DND-41 (cell line): ENCODE measurements around the gene TNIP2.

Source experiments
- EZH2 ChIP-seq: IDR thresholded peaks from 3 replicates; pipeline ENCODE4 v1.6.1; 2012; ENCODE audit warnings: borderline replicate concordance, low read depth, mild to moderate bottlenecking, moderate library complexity, low read length, inconsistent platforms; ENCODE audit not compliant: severe bottlenecking
- TF ChIP-seq, protein P1 (sequence below): IDR thresholded peaks from 2 replicates; pipeline ENCODE4 v1.5.1; 2012; ENCODE audit warnings: borderline replicate concordance, low read length, moderate library complexity, mild to moderate bottlenecking; ENCODE audit not compliant: poor library complexity, severe bottlenecking; ENCODE audit errors: extremely low read depth

DNA sequence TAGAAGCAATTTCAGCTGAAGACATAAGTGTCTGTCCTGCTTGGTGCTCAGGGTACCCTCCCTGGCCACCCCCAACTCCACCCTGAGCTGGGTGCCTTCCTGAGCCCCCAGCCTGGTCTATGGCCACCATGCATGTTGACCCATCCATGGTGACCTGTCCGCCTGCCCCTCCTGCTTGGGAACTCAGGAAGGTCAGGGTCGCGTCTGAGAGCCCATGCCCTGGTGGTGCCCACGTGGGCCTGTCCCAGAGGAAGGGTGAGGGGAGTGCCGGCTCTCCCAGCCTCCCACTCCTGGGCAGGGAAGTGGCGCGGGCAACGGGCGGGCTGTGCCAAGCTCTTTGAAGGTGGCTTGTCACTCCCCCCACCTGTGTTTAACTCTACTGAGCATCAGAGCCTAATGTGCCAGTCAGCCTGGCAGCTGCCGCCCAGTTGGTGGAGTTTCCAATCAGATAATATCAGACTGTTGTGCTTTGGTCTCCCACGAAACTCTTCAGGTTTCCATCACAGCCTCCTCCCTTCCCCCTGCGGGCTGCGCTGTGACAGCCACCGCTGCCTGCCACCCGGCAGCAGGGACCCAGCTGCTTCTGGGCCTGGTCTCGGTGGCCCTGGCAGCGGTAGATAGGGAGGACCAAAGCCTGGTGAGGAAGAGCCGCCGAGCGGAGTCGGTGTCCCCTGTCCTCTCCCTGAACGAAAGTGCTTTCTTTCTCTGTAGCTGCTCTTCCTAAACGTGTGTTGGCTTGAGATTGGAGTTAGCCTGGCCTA lies 41.6 kb upstream of the TNIP2 start:
- TF ChIP-seq, protein P1, sequence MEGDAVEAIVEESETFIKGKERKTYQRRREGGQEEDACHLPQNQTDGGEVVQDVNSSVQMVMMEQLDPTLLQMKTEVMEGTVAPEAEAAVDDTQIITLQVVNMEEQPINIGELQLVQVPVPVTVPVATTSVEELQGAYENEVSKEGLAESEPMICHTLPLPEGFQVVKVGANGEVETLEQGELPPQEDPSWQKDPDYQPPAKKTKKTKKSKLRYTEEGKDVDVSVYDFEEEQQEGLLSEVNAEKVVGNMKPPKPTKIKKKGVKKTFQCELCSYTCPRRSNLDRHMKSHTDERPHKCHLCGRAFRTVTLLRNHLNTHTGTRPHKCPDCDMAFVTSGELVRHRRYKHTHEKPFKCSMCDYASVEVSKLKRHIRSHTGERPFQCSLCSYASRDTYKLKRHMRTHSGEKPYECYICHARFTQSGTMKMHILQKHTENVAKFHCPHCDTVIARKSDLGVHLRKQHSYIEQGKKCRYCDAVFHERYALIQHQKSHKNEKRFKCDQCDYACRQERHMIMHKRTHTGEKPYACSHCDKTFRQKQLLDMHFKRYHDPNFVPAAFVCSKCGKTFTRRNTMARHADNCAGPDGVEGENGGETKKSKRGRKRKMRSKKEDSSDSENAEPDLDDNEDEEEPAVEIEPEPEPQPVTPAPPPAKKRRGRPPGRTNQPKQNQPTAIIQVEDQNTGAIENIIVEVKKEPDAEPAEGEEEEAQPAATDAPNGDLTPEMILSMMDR = no peak
- TF ChIP-seq EZH2 = no peak
